IPS-15b (cell line): Measurements from ENCODE around the gene OSBPL9.
"Not testable (repeated sequence)": the region's sequence is repeated elsewhere in the genome, so short reads cannot be mapped to it uniquely, and the experiment has no call there.

Experiments used
- H3K27me3 ChIP-seq: one replicate; pipeline ENCODE4 v1.6.1; 2013; ENCODE audit warnings: low read length; ENCODE audit not compliant: control insufficient read depth, insufficient read depth
- H3K36me3 ChIP-seq: one replicate; pipeline ENCODE4 v1.6.1; 2013; ENCODE audit warnings: low read length; ENCODE audit not compliant: control insufficient read depth, insufficient read depth
- H3K4me1 ChIP-seq: one replicate; pipeline ENCODE4 v1.6.1; 2013; ENCODE audit warnings: mild to moderate bottlenecking, low read length; ENCODE audit not compliant: control insufficient read depth, insufficient read depth
- H3K4me3 ChIP-seq: one replicate; pipeline ENCODE4 v1.5.1; 2013; ENCODE audit warnings: low read depth, low read length
- H3K9ac ChIP-seq: one replicate; pipeline ENCODE4 v1.6.1; 2013; ENCODE audit warnings: low read depth, mild to moderate bottlenecking, low read length
- H3K9me3 ChIP-seq: one replicate; pipeline ENCODE4 v1.6.1; 2013; ENCODE audit warnings: mild to moderate bottlenecking, low read length; ENCODE audit not compliant: control insufficient read depth, insufficient read depth

The OSBPL9 gene

DNA sequence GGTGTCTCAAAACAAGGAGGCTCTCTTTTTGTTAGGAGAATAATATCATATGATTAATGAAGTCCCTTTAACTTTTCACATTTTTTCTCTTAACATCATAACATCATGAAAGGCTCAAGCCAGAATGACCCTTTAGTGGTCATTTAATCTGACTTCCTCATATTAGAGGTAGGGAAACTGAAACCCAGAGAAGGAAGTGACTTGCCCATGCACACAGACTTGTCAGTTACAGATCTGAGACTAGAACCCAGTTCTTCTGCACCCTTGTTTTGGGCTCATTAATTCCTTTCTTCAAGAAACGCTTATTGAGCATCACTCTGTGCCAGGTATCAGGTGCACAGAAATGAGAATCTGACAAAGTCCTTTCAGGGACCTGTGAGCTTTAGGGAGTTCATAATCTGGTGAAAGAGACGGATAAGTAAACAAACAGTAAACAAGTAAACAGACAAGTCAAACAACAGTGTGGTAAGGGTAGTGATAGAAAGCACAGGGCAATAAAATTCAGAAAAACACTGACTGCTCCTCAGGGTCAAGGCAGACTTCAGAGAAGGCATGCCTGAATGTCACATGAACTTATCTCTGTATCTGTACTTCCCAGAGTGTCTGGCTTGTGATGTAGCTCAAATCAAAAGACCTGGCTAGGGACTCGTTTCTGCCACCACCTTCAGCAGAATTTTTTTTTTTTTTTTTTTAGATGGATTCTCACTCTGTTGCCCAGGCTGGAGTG, 38.3 kb upstream of the OSBPL9 start:
- Histone ChIP-seq H3K4me3 (no peak overlapping the region), H3K9ac (no peak overlapping the region), H3K4me1 (no peaks in the 10 kb centered on the region), H3K9me3 (no peaks in the 10 kb centered on the region), H3K36me3 (no peaks in the 10 kb centered on the region), H3K27me3 (no peaks in the 10 kb centered on the region)

DNA sequence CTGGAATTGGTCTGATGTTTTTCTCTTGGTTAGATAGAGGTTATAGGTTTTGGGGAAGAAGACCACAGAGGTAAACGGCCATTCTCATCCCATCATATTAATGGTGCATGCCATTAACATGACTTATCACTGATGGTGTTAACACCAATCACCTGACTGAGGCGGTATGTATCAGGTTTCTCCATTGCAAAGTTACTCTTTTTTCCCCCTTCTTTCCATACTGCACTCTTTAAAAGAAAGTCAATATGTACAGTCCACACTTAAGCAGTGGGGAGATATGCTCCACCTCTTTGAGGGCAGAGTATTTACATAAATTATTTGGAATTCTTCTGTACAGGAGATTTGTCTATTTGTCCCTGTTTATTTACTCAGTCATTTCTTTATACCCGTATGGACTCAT, 35.7 kb upstream of the OSBPL9 start:
- Histone ChIP-seq H3K36me3 (no peaks in the 10 kb centered on the region), H3K4me1 (no peaks in the 10 kb centered on the region), H3K27me3 (no peaks in the 10 kb centered on the region), H3K4me3 (no peak overlapping the region), H3K9ac (no peak overlapping the region), H3K9me3 (no peaks in the 10 kb centered on the region)

DNA sequence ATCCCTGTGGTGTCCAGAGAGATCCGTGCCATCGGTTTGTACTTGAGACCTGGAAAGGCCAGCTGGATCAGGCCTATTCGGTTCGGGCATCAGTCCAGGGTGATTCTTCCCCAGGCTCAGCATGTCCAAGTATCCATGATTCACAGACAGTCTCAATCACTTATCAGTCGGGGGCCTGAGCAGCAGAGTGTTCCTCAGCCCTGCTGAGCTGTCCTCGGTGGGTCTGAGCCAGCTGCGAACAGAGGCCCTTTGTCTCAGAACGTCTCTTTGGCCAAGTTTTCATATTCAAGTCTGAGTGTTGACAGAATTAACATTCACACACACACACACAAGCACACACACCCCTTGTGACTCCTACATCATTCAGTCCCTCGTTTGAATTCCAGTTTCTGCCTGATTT, 33.4 kb upstream of the OSBPL9 start:
- H3K27me3 ChIP-seq: no peaks in the 10 kb centered on the region
- no peaks in the 10 kb centered on the region for H3K4me1 ChIP-seq
- H3K4me3 ChIP-seq: no peak overlapping the region
- H3K9ac ChIP-seq: no peak overlapping the region
- H3K36me3 ChIP-seq: no peaks in the 10 kb centered on the region
- H3K9me3 ChIP-seq: no peaks in the 10 kb centered on the region

DNA sequence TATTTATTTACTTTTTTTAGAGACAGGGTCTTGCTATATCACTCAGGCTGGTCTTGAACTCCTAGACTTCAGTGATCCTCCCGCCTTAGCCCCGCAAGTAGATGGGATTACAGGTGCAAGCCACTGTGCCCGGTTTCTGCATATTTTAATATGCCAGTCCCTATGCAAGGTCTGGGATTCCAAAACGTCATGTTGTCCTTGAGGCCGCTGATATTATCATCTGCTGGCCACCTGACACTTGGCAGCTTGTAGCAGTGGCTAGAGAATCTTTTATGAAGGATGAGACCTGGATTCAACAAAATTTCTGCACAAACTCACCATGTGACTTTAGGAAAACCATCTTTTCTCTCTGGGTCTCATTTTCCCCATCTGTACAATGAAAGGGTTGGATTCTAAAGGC, 32.9 kb upstream of the OSBPL9 start:
- no peak overlapping the region for H3K9ac ChIP-seq
- H3K4me1 ChIP-seq: no peaks in the 10 kb centered on the region

DNA sequence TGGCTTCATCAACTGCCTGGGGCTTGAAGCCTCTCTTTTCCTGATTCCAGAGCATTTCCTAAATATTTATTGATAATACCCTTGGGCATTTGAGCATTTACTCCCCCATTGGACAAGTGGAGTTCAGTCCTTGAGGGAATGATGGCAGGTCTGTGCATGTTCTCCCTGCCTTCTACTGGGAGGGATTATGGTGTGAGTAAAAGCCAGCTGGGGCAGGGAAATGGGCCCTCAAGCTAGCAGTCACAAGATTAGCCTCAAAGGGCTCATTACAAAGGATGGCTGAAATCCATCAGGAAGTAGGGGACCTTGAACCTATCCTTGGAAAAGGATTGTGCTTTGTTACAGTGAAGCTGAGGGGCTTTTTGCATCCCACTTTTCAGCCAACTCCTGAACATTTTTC, 24.2 kb upstream of the OSBPL9 start:
- H3K4me3 ChIP-seq: no peak overlapping the region
- no peaks in the 10 kb centered on the region for H3K27me3 ChIP-seq
- no peaks in the 10 kb centered on the region for H3K4me1 ChIP-seq
- no peaks in the 10 kb centered on the region for H3K9me3 ChIP-seq
- no peaks in the 10 kb centered on the region for H3K36me3 ChIP-seq
- no peak overlapping the region for H3K9ac ChIP-seq

More for the DNA sequence above, 32.9 kb upstream of the OSBPL9 start:
- Histone ChIP-seq H3K9me3 (no peaks in the 10 kb centered on the region), H3K27me3 (no peaks in the 10 kb centered on the region), H3K36me3 (no peaks in the 10 kb centered on the region), H3K4me3 (no peak overlapping the region)

DNA sequence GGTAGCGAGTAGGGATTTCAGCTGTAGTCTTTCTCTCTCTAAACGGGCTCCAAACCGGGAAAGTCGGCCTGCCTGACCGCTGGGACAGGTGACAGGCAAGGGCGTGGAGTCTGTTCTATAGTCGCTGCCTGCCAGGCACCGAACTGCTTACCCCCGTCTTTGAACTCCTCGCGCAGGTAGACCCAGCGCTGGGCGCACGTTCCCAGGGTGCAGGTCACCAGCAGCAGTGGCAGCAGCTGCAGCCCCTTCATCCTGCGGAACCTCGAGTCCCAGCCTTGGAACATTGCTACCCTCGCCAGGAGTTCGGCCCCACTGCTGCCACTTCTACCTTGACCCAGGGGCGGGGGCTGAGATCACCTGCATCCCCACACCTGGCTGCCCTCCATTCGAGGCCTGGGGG, 22.2 kb upstream of the OSBPL9 start:
- no peaks in the 10 kb centered on the region for H3K27me3 ChIP-seq
- H3K36me3 ChIP-seq: no peaks in the 10 kb centered on the region
- no peaks in the 10 kb centered on the region for H3K9me3 ChIP-seq
- no peaks in the 10 kb centered on the region for H3K4me1 ChIP-seq
- H3K9ac ChIP-seq: no peak overlapping the region
- no peak overlapping the region for H3K4me3 ChIP-seq

DNA sequence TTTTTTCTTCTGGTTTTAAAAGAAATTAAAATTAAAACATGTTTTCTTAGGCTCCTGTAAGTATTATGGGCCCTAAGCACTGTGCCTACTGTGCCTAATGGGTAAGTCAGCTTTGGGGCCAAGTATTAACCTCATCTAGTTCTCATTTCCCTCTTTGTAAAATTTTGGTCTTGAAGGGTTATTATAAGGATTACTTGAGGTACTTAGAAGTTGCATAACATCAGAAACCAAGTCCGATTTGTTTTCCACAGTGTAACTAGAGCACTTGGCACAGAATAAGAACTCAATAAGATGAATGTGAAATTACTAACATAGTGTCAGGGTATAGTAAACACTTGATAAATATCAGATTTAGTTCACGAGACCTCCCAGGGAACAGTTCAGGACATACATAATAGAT, 16.4 kb upstream of the OSBPL9 start:
- Histone ChIP-seq H3K36me3 (no peaks in the 10 kb centered on the region), H3K4me1 (no peaks in the 10 kb centered on the region), H3K9ac (no peak overlapping the region), H3K4me3 (no peak overlapping the region), H3K27me3 (no peaks in the 10 kb centered on the region), H3K9me3 (no peaks in the 10 kb centered on the region)

DNA sequence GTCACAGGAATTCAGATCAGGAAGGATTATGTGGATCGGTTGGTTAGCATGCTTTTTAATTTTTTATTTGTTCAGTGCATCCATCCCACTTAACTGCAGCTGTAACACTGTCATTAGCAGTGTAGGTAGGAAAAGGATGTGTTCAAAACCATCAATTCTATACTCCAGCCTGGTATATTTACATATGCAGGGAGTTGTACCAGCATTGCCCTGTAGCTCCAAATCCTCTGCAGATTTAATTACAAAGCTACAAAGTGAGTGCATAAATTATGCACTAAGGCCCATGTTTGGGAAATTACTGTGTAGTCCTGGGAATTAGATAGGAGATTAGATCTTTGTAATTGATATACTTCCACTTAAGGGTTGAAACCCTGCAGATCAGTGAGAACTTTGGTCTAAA, 15.9 kb upstream of the OSBPL9 start:
- no peaks in the 10 kb centered on the region for H3K36me3 ChIP-seq
- no peaks in the 10 kb centered on the region for H3K4me1 ChIP-seq
- H3K9me3 ChIP-seq: no peaks in the 10 kb centered on the region
- H3K27me3 ChIP-seq: no peaks in the 10 kb centered on the region
- H3K9ac ChIP-seq: no peak overlapping the region
- H3K4me3 ChIP-seq: no peak overlapping the region

DNA sequence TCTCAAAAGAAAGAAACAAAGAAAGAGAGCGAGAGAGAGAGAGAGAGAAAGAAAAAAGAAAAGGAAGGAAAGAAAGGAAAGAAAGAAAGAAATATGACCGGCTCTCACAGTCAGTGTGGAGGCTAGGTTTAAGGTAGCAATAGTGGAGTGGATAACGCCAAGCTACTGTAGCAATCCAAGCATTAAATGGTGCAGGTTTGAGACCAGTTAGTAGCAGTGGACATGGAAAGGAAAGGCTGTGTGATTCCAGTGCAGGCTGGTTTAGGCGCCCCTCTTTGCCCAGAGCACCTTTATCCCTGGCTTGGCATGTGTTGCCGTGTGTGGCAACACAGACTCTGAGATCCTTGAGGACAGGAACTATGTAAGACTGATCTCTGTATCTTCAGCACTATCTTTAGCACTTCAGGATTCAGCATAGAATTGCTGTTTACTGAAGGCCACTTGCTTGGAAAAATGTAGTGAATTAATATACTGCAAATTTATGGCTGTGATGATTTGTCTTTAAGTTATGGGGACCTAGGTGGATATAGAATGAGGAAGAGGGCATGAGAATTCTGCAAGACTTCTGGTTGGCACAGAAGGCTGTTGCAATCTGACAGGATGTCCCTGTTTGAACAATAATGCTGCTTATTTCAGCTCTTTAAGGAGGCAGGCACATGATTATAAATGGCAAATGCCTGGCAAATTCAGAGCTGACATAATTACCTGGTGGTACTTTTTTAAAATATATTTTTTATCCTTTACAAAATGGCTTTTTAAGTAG, 10.8 kb upstream of the OSBPL9 start:
- Histone ChIP-seq H3K4me3 (no peak overlapping the region), H3K36me3 (no peaks in the 10 kb centered on the region)

DNA sequence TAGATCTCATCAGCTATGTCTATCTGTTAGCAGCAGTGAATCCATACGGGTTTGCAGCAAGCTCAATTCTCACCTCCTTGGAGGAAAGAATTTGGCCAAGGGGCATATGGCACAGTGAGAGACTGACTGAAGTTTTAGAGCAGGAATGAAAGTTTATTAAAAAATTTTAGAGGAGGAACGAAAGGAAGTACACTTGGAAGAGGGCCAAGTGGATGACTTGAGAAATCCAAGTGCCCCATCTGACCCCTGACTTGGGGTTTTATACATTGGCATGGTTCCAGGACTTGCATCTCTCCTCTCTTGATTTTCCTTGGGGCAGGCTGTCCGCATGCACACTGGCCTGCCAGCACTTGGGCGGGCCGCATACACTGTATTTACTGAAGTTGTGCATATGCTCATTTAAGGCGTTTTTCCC, 9.2 kb upstream of the OSBPL9 start:
- Histone ChIP-seq H3K27me3 (no peaks in the 10 kb centered on the region), H3K4me3 (no peak overlapping the region), H3K4me1 (no peaks in the 10 kb centered on the region), H3K9ac (no peak overlapping the region), H3K9me3 (no peaks in the 10 kb centered on the region), H3K36me3 (no peaks in the 10 kb centered on the region)

More for the DNA sequence above, 10.8 kb upstream of the OSBPL9 start:
- H3K4me1 ChIP-seq: no peaks in the 10 kb centered on the region
- H3K9ac ChIP-seq: no peak overlapping the region
- H3K27me3 ChIP-seq: no peaks in the 10 kb centered on the region
- no peaks in the 10 kb centered on the region for H3K9me3 ChIP-seq

DNA sequence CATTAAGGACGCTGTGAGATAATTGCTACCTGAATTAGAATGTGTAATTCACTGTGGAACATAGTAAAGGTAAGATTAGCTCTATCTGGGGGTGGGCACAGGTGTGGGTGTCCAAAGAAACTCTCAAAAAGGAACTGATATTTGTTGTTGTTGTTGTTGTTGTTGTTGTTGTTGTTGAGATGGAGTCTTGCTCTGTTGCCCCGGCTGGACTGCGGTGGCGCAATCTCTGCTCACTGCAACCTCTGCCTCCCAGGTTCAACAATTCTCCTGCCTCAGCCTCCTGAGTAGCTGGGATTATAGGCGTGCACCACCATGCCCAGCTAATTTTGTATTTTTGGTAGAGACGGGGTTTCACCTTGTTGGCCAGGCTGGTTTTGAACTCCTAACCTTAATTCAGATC, 6.8 kb upstream of the OSBPL9 start:
- H3K4me3 ChIP-seq, H3K4me1 ChIP-seq, H3K27me3 ChIP-seq, H3K9ac ChIP-seq, H3K9me3 ChIP-seq, H3K36me3 ChIP-seq: not testable (repeated sequence)

DNA sequence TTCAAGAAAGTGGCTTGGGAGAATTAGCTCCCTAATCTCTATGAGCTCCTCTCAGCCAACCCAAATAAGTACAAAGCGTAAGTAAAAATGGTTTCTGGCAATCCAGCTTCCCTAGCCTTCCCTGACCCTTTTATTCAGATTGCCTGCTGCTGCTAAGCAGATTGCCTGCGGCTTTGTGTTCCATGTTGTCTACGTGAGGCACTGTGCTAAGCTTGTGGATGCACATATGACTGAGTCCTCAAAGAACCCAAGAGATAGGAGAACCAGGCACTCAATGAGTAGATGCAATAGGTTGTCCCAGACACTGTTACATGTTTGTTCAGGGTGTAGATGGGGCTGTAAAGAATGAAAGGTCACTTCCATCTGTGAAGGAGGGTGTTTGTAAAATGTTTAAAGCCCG, 6.3 kb upstream of the OSBPL9 start:
- no peaks in the 10 kb centered on the region for H3K27me3 ChIP-seq
- no peak overlapping the region for H3K9ac ChIP-seq
- no peaks in the 10 kb centered on the region for H3K4me1 ChIP-seq
- H3K36me3 ChIP-seq: no peaks in the 10 kb centered on the region
- H3K4me3 ChIP-seq: no peak overlapping the region
- no peaks in the 10 kb centered on the region for H3K9me3 ChIP-seq
